Cardiac muscle cell (in vitro differentiated cells and primary cell): ENCODE measurements around the gene UNC79. TPM values are rescaled to one million over a fixed set of nuclear protein-coding genes. Genes with fewer than 3 reads are reported as not detected.

ENCODE experiments used
- DNase-seq, 2 donors: peaks; one replicate each; pipeline versions ENCODE4 v3.0.0 to v3.0.0-alpha.2; 2010 to 2017; ENCODE audit warnings: low read depth in 1 of 2, low spot score in 1 of 2
- H3K27ac ChIP-seq: fragments of 200-600 bp; sonication (generic); 2 replicates; pipeline ENCODE4 v1.5.1; 2016
- H3K27me3 ChIP-seq: fragments of 200-600 bp; sonication (generic); 2 replicates; pipeline ENCODE4 v1.6.0; 2016; ENCODE audit warnings: control low read depth
- H3K36me3 ChIP-seq: fragments of 200-600 bp; sonication (generic); 2 replicates; pipeline ENCODE4 v1.5.1; 2016; ENCODE audit warnings: control low read depth
- H3K4me1 ChIP-seq: fragments of 200-600 bp; sonication (generic); 2 replicates; pipeline ENCODE4 v1.8.1; 2017; ENCODE audit warnings: low read depth, mild to moderate bottlenecking, mixed run types
- H3K4me3 ChIP-seq: fragments of 200-600 bp; sonication (generic); 2 replicates; pipeline ENCODE4 v1.5.1; 2016; ENCODE audit warnings: mild to moderate bottlenecking
- H3K9me3 ChIP-seq: fragments of 200-600 bp; sonication (generic); 2 replicates; pipeline ENCODE4 v1.5.1; 2017; ENCODE audit warnings: low read depth, mild to moderate bottlenecking, control low read depth
- CTCF ChIP-seq: IDR thresholded peaks from 2 replicates; pipeline ENCODE4 v1.5.1; 2012; ENCODE audit warnings: low read depth, mild to moderate bottlenecking, low read length
- polyA plus RNA-seq: library from polyadenylated mRNA; unstranded; fragments of >200 nt; fragmentation: Nextera tagmentation; extraction: Ambion mirVana; gene quantifications from 2 replicates; pipeline ENCODE4 v1.2.1, GENCODE V29; 2016
- total RNA-seq: library from RNA; depleted of rRNA; stranded (reverse); fragments of >200 nt; gene quantifications from 2 replicates; pipeline ENCODE4 v1.2.3, GENCODE V29; 2016

UNC79 gene
- total and polyA plus RNA-seq, 2 experiments from 2014 or later = 1.5 to 6.5 TPM

- DNase-seq = no peak
- Histone ChIP-seq H3K27me3 (no peaks in the 10 kb centered on the region), H3K4me1 (no peaks in the 10 kb centered on the region), H3K9me3 (no peaks in the 10 kb centered on the region), H3K4me3 (no peak overlapping the region), H3K27ac (no peak overlapping the region), H3K36me3 (no peaks in the 10 kb centered on the region)
- no peak for TF ChIP-seq CTCF
These were observed 297.9 kb downstream of the UNC79 start for GRCh38 chr14:93728651-93729016.

- no peak overlapping the region for H3K4me3 ChIP-seq
- no peaks in the 10 kb centered on the region for H3K27me3 ChIP-seq
- H3K36me3 ChIP-seq = no peaks in the 10 kb centered on the region
- no peaks in the 10 kb centered on the region for H3K9me3 ChIP-seq
- no peak overlapping the region for H3K27ac ChIP-seq
- no peak for TF ChIP-seq CTCF
- DNase-seq = no peak
- no peaks in the 10 kb centered on the region for H3K4me1 ChIP-seq
These were observed 299.3 kb downstream of the UNC79 start for GRCh38 chr14:93729993-93730392.

- no peak for DNase-seq
These were observed 301.0 kb downstream of the UNC79 start for GRCh38 chr14:93731753-93732152.

GRCh38 chr14:93732524-93732923 is 301.8 kb downstream of the UNC79 start:
- no peak for TF ChIP-seq CTCF
- DNase-seq = no peak
- H3K27ac ChIP-seq = no peak overlapping the region
- H3K27me3 ChIP-seq = no peaks in the 10 kb centered on the region
- no peaks in the 10 kb centered on the region for H3K9me3 ChIP-seq
- H3K4me3 ChIP-seq = no peak overlapping the region
- H3K4me1 ChIP-seq = no peaks in the 10 kb centered on the region
- H3K36me3 ChIP-seq = no peaks in the 10 kb centered on the region

More at GRCh38 chr14:93731753-93732152, 301.0 kb downstream of the UNC79 start:
- H3K27me3 ChIP-seq = no peaks in the 10 kb centered on the region
- no peak for TF ChIP-seq CTCF
- no peaks in the 10 kb centered on the region for H3K9me3 ChIP-seq
- no peak overlapping the region for H3K4me3 ChIP-seq
- H3K4me1 ChIP-seq = no peaks in the 10 kb centered on the region
- no peaks in the 10 kb centered on the region for H3K36me3 ChIP-seq
- no peak overlapping the region for H3K27ac ChIP-seq

- Histone ChIP-seq H3K4me1 (no peaks in the 10 kb centered on the region), H3K9me3 (no peaks in the 10 kb centered on the region), H3K27ac (no peak overlapping the region), H3K36me3 (no peaks in the 10 kb centered on the region), H3K27me3 (no peaks in the 10 kb centered on the region), H3K4me3 (no peak overlapping the region)
- TF ChIP-seq CTCF = no peak
- DNase-seq = no peak
These were observed 302.5 kb downstream of the UNC79 start for GRCh38 chr14:93733231-93733630.

- no peaks in the 10 kb centered on the region for H3K27me3 ChIP-seq
- no peaks in the 10 kb centered on the region for H3K4me1 ChIP-seq
- no peaks in the 10 kb centered on the region for H3K36me3 ChIP-seq
These were observed 302.9 kb downstream of the UNC79 start for GRCh38 chr14:93733631-93734030.

More at GRCh38 chr14:93733631-93734030, 302.9 kb downstream of the UNC79 start:
- no peak for TF ChIP-seq CTCF
- no peak overlapping the region for H3K4me3 ChIP-seq
- no peak for DNase-seq
- no peaks in the 10 kb centered on the region for H3K9me3 ChIP-seq
- no peak overlapping the region for H3K27ac ChIP-seq
